T-helper 17 cell (primary cell): Measurements from ENCODE around the gene CD22. TPM values are rescaled to one million over a fixed set of nuclear protein-coding genes. Genes with fewer than 3 reads are reported as not detected.
A peak's percentile ranks its signal among the peaks of the same experiment; 100 is the strongest.

ENCODE experiments used
- ATAC-seq: fragments of 150-1000 bp; cut with Tn5 transposase; 2 replicates; pipeline ENCODE4 v1.10.0; 2021; ENCODE audit warnings: mild to moderate bottlenecking, moderate library complexity
- DNase-seq, 3 donors: peaks; one replicate each; pipeline versions ENCODE4 v3.0.0 to v3.0.0-alpha.2; 2020 to 2021
- H3K9me3 ChIP-seq: one replicate; pipeline ENCODE4 v1.7.0; 2013; ENCODE audit warnings: low read length, mild to moderate bottlenecking; ENCODE audit not compliant: control insufficient read depth, poor library complexity, severe bottlenecking
- H3K27ac Mint-ChIP-seq: one replicate; pipeline ENCODE4 v1.8.0; 2022; ENCODE audit warnings: mild to moderate bottlenecking, moderate library complexity, mixed read lengths
- H3K27me3 Mint-ChIP-seq: one replicate; pipeline ENCODE4 v1.8.0; 2022; ENCODE audit warnings: mixed read lengths
- H3K36me3 Mint-ChIP-seq: one replicate; pipeline ENCODE4 v1.8.0; 2022; ENCODE audit warnings: low read depth, mixed read lengths
- H3K4me1 Mint-ChIP-seq: one replicate; pipeline ENCODE4 v1.8.0; 2022; ENCODE audit warnings: mild to moderate bottlenecking, mixed read lengths
- H3K4me3 Mint-ChIP-seq: one replicate; pipeline ENCODE4 v1.8.0; 2022; ENCODE audit warnings: mild to moderate bottlenecking, moderate library complexity, mixed read lengths
- total RNA-seq, 4 donors: library from RNA in 2 of 4; stranded (reverse) in 2 of 4; gene quantifications; one replicate each; pipeline ENCODE4 v1.2.3 and lab custom pipeline; 2022 to 2026

CD22 gene
- total RNA-seq, 2 donors from 2014 or later, result 1.3 to 36.1 TPM

DNA sequence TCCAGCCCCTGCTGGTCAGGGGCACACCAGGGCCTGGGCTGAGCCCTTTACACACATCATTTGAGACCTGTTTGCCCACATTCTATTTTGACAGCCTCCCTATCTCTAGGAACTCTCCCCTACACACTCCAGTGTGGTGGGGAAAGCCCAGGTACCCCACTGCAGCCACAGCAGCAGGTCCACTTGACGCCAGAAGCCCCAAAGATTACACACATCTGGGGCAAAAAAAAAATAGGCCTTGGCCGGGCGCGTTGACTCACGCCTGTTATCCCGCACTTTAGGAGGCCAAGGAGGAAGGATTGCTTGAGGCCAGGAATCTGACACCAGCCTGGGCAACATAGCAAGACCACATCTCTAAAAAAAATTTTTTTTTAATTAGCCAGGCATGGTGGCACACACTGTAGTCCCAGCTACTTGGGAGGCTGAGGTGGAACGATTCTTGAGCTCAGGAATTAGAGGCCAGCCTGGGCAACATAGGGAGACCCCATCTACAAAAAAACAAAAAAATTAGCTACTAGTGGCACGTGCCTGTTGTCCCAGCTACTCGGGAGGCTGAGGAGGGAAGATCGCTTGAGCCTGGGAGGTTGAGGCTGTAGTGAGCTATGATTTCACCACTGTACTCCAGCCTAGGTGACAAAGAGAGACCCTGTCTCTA is 18.0 kb upstream of the CD22 start:
- peak overlapping the region; percentile 56 for H3K27ac Mint-ChIP-seq
- DNase-seq, result no peak
- no peak for ATAC-seq
- no peak overlapping the region for H3K4me3 Mint-ChIP-seq
- H3K36me3 Mint-ChIP-seq, result no peaks in the 10 kb centered on the region
- H3K4me1 Mint-ChIP-seq, result peaks cover 8% of the 10 kb centered on the region
- peaks cover 10% of the 10 kb centered on the region for H3K27me3 Mint-ChIP-seq
- H3K9me3 ChIP-seq, result no peaks in the 10 kb centered on the region

DNA sequence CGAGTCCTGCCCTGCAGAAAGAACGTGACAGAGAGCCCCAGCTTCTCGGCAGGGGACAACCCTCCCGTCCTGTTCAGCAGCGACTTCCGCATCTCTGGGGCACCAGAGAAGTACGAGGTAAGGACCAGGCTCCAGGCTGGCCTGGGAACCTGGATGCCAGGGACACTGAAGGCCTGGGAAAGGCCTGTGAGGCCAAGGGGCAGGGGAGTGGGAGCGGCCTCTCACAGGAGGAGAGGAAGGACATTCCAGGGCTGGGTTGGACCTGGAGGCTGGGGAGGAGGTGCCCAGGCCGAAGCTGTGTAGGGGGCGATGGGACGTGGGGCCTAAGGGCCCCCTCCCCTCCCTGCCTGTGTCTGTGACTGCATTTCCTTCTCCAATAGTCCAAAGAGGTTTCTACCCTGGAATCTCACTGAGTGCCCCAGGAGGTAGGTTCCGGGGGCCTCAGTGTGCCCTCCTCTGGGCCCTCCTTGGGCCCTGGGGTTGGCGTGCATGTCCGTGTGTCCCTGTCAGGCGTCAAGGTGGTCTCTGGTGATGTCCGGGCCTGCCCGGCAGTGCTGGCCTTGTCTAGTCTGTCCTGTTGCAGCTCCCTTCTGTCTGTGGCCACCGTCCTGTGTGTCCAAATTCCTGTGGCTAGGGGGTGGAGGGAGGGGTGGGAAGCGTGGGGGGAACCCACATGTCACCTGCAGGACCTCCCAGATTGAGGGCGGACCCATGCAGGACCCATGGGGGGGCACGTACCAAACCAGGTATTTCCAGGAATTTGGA is 16.9 kb upstream of the CD22 start:
- no peak overlapping the region for H3K4me3 Mint-ChIP-seq
- no peak for DNase-seq
- peaks cover 10% of the 10 kb centered on the region for H3K27me3 Mint-ChIP-seq
- no peaks in the 10 kb centered on the region for H3K9me3 ChIP-seq
- no peak for ATAC-seq
- H3K4me1 Mint-ChIP-seq, result peaks cover 8% of the 10 kb centered on the region
- no peaks in the 10 kb centered on the region for H3K36me3 Mint-ChIP-seq
- peak overlapping the region; percentile 27 for H3K27ac Mint-ChIP-seq

DNA sequence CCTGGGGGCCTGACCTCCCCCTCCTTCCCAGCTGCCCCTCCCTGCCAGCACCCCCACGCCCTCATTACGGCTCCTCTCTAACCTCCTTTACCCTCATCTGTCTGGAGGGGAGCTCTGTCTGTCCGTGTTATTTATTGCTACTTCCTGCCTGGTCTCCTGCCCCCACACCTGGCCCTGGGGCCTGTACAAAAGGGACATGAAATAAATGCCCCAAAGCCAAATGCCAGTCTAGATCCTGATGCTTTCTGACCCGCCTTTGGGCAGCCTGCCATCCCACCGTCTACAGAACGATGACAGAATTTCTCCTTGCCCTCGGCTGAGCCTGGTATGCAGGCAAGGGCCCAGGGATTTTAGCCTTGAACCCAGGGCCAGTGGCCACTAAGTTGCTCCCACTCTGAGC is 15.4 kb upstream of the CD22 start:
- Mint-ChIP-seq H3K36me3 (no peaks in the 10 kb centered on the region), H3K4me1 (peaks cover 8% of the 10 kb centered on the region), H3K27me3 (peaks cover 11% of the 10 kb centered on the region), H3K27ac (no peak overlapping the region), H3K4me3 (no peak overlapping the region)
- ATAC-seq (no peak), DNase-seq (no peak)
- no peaks in the 10 kb centered on the region for H3K9me3 ChIP-seq

DNA sequence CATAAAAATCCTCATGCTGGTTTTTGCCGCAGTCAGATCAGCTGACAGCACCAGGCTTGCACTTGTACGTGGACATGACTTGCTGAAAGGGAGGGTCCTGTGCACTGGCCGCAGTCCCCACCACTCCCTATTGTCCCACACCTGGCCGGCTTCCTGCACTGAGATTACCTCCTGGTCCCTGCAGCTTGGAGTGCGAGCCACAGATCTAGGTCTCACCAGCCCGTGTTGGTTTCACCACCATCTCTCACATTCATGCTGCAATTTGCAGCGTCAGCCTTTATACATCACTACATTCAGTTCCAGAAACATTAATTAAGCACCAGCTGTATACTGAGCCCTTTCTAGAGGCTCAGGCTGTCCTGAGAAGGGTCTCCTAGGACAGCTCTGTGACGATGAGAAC is 15.0 kb upstream of the CD22 start:
- no peak overlapping the region for H3K4me3 Mint-ChIP-seq
- no peak for ATAC-seq
- DNase-seq, result no peak
- peaks cover 10% of the 10 kb centered on the region for H3K27me3 Mint-ChIP-seq
- H3K36me3 Mint-ChIP-seq, result no peaks in the 10 kb centered on the region
- peaks cover 11% of the 10 kb centered on the region for H3K4me1 Mint-ChIP-seq
- H3K9me3 ChIP-seq, result no peaks in the 10 kb centered on the region
- no peak overlapping the region for H3K27ac Mint-ChIP-seq

DNA sequence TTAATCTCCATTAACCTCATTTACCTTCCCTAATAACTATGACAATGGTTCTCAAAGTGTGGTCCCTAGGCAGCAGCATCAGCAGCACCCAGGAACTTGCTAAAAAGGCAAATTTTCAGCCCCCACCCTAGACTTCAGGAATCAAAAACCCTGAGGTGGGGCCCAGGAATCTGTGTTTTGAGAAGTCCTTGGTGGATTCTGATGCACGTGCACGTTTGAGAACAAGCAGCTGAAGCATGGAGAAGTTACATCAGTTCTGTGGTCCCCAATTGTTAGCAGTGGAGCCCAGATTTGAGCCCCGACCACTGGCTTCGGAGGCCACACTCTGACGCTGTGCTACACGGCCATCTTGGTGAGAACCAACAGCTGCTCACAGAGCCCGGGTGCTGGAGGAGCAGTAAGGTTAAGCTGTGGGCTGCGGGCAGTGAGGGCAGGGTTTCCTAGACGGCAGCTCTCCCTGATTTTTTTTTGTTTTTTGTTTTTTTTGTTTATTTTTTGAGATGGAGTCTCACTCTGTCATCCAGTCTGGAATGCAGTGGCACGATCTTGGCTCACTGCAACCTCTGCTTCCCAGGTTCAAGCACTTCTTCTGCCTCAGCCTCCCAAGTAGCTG is 14.0 kb upstream of the CD22 start:
- Mint-ChIP-seq H3K27ac (no peak overlapping the region), H3K27me3 (peaks cover 6% of the 10 kb centered on the region), H3K36me3 (no peaks in the 10 kb centered on the region), H3K4me1 (peaks cover 11% of the 10 kb centered on the region), H3K4me3 (no peak overlapping the region)
- DNase-seq (no peak), ATAC-seq (no peak)
- H3K9me3 ChIP-seq, result no peaks in the 10 kb centered on the region

DNA sequence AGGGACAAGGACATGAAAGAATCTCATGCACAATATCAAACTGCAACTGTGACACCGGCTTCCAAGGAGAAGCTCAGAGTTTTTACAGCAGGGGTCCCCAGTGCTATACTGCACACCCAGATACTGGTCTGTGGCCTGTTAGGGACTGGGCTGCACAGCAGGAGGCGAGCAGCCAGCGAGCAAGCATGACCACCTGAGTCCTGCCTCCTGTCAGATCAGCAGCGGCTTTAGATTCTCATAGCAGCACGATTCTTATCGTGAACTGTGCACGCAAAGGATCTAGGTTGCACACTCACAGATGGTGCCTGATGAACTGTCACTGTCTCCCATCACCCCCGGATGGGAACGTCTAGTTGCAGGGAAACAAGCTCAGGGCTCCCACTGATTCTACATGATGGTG is 13.1 kb upstream of the CD22 start:
- no peak for DNase-seq
- H3K36me3 Mint-ChIP-seq, result no peaks in the 10 kb centered on the region
- no peak for ATAC-seq
- no peak overlapping the region for H3K4me3 Mint-ChIP-seq
- H3K9me3 ChIP-seq, result no peaks in the 10 kb centered on the region
- peaks cover 6% of the 10 kb centered on the region for H3K27me3 Mint-ChIP-seq
- no peak overlapping the region for H3K27ac Mint-ChIP-seq
- peaks cover 7% of the 10 kb centered on the region for H3K4me1 Mint-ChIP-seq

DNA sequence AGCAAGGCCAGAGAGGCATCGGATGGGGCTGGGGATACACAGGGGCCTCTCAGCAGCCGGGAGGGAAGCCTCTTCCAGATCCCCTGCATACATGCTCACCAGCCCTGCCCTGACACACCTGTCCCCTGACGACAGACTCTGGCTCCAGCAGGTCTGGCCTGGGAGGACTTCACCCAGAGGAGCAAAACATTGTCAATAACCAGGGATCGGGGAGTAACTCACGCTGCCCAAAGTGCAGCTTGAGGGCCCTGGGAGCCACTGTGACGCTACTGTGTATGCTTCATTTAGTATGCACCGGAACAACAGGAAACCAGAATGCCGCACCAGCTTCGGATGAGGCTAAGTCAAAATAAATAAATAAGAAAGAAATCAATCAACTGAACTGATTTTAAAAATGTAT is 12.4 kb upstream of the CD22 start:
- peaks cover 7% of the 10 kb centered on the region for H3K4me1 Mint-ChIP-seq
- DNase-seq, result no peak
- H3K36me3 Mint-ChIP-seq, result no peaks in the 10 kb centered on the region
- peak; percentile 38 for ATAC-seq
- H3K27me3 Mint-ChIP-seq, result peaks cover 6% of the 10 kb centered on the region
- H3K4me3 Mint-ChIP-seq, result no peak overlapping the region
- H3K9me3 ChIP-seq, result no peaks in the 10 kb centered on the region
- no peak overlapping the region for H3K27ac Mint-ChIP-seq

DNA sequence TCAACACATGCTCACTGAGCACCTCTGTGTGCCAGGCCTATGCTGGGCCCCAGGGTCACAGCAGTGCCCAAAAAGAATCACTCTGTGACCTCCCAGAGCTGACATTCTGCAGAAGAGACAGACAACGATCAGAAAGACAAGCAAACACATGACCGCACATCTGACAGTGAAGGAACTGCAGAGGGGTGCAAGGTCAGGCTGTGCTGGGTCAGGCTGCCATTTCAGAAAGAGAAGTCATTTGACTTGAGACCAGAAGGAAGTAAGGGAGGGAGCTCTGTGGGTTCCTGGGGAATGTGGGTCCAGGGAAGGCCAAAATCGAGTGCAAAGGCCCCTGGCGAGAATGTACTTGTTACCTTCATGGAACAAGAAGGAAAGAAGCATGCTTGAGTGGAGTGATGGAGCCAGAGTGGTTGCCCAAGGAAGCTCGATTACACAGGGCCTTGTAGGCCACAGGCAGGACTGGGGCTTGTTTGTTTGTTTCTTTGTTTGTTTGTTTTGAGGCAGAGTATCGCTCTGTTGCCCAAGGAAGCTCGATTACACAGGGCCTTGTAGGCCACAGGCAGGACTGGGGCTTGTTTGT is 11.4 kb upstream of the CD22 start:
- H3K4me3 Mint-ChIP-seq, result no peak overlapping the region

DNA sequence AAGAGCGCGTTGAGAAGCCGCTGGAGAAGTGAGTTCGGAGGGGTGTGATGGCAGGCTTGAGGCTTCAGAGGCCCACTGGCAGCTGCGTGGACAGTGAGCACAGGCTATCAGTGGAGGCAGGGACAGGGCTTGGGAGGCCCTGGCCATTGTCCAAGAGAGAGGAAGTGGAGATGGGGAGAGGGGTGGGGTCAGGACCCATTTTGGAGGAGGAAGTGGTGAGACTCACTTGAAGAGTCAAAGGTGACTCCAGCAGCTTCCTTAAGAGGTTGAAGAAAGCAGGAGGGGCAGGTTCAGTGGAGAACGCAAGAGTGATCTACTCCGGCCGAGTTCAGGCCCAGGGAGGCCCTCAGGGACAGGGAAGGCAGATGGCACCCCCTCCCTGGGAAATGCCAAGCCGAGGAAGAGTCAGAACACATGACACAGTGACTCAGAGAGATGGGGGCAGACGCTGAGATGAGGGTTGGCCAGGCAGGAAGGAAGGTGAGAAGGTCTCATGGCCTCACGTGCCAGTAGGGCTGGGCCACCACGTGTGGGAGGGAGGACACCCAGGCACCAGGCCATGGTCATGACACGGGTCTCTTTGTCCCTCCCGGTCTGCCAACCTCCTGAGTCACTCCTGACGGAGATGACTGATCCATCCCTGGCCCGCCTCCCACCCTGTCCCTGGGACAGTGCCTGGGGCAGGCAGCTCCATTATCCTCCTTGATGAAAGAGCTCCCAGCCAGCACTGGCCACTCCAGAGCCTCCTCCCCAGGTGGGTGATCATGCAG is 10.1 kb upstream of the CD22 start:
- Mint-ChIP-seq H3K27me3 (peaks cover 6% of the 10 kb centered on the region), H3K4me1 (peaks cover 7% of the 10 kb centered on the region), H3K27ac (peak overlapping the region; percentile 24), H3K4me3 (no peak overlapping the region), H3K36me3 (no peaks in the 10 kb centered on the region)
- DNase-seq (no peak), ATAC-seq (peak; percentile 50)
- no peaks in the 10 kb centered on the region for H3K9me3 ChIP-seq

More for the DNA sequence above, 11.4 kb upstream of the CD22 start:
- peaks cover 6% of the 10 kb centered on the region for H3K27me3 Mint-ChIP-seq
- H3K36me3 Mint-ChIP-seq, result no peaks in the 10 kb centered on the region
- ATAC-seq (no peak), DNase-seq (no peak)
- peaks cover 7% of the 10 kb centered on the region for H3K4me1 Mint-ChIP-seq
- H3K27ac Mint-ChIP-seq, result peak overlapping the region; percentile 62
- no peaks in the 10 kb centered on the region for H3K9me3 ChIP-seq

DNA sequence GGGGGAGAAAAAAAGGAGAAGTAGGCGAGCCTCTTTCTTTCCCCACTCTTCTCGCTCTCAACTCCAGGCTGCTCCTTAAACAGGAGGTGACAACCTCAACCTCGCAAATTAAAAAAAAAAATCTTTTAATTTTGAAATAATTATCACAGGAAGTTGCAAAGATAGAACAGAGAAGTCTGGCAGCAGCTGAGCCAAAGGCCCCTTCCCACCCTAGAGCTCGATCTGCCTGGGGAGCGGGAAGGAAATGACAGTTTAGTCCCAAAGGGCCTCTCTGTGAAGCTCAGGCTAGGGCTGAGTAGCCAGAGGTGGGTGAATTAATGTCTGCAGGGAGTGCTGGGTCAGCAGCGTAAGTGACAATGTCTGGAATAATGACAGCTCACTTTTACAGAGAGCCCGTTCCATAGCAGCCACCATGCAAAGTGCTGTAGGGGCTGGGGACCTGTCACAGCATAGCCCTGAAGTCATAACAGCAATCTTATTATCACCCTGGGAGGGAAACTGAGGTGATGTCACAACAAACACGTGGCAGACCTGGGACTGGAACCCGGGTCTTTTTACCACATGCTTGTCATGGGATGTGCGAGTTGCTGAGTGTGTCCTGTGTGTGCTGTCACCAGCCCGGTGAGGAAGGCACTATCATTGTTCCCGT is 8.8 kb upstream of the CD22 start:
- no peaks in the 10 kb centered on the region for H3K9me3 ChIP-seq
- H3K36me3 Mint-ChIP-seq, result no peaks in the 10 kb centered on the region
- DNase-seq (no peak), ATAC-seq (peak; percentile 18)
- H3K4me1 Mint-ChIP-seq, result peaks cover 12% of the 10 kb centered on the region
- H3K27me3 Mint-ChIP-seq, result peaks cover 6% of the 10 kb centered on the region
- no peak overlapping the region for H3K27ac Mint-ChIP-seq
- H3K4me3 Mint-ChIP-seq, result no peak overlapping the region

DNA sequence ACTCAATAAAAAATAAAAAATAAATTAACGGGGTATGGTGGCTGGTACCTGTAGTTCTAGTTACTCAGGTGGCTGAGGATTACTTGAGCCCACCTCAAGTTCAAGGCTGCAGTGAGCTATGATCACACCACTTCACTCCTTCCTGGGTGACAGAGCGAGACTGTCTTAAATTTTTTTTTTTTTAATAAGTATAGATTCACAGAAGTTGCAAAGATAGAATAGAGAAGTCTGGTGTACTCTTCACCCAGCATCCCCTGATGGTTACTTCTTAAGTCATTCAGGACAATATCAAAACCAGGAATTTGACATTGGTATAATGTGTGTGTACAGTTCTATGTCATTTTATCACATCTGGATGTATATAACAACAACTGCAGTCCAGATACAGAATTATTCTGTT is 7.7 kb upstream of the CD22 start:
- Mint-ChIP-seq H3K4me1 (peaks cover 12% of the 10 kb centered on the region), H3K4me3 (no peak overlapping the region), H3K36me3 (no peaks in the 10 kb centered on the region), H3K27ac (no peak overlapping the region), H3K27me3 (peaks cover 6% of the 10 kb centered on the region)
- H3K9me3 ChIP-seq, result no peaks in the 10 kb centered on the region
- no peak for ATAC-seq
- no peak for DNase-seq

DNA sequence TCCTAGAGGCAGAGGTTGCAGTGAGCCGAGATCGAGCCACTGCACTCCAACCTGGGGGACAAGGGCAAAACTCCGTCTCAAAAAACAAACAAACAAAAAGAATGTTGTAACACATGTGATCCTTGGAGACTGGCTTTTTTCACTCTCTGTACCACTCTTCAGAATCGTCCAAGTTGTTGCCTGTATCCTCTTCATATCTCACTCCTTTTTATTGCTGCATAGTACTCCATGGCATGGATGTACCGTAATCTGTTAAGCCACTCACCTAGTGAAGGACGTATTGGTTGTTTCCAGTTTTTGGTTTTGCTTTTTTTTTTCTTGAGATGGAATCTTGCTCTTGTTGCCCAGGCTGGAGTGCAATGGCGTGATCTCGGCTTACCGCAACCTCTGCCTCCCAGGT is 7.0 kb upstream of the CD22 start:
- Mint-ChIP-seq H3K4me3 (no peak overlapping the region), H3K4me1 (peaks cover 12% of the 10 kb centered on the region), H3K27ac (no peak overlapping the region), H3K36me3 (no peaks in the 10 kb centered on the region), H3K27me3 (peaks cover 6% of the 10 kb centered on the region)
- DNase-seq, result no peak
- no peak for ATAC-seq
- H3K9me3 ChIP-seq, result no peaks in the 10 kb centered on the region
